ENCODE measurements around the gene ELOB.

DNA sequence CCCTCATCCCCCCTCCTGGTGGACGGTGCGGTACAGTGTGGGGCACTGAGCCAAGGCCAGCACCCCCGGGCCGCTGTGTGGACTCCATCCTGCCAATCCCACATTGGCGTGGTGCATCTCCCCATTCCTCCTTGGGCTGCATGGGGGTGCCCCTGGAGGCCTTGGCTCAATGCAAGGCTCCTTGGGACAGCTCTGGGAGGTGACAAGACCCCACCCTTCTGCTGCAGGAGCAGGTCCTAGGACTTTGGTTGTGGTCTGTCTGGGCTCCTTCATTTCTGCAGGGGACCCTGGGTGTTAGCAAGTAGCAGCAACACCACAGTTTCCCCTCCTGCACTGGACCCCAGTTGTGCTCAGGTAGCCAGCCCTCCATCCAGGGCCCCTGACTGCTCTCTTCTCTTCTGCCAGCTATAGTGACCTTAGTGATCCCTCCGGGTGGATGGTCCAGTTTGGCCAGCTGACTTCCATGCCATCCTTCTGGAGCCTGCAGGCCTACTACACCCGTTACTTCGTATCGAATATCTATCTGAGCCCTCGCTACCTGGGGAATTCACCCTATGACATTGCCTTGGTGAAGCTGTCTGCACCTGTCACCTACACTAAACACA is 41.3 kb upstream of the ELOB start:
- TF ChIP-seq POLR2AphosphoS5 (IDR thresholded peaks at IDR 0.05; ENCODE audit: low read depth, low read length) (no peak), TAF1 (IDR thresholded peaks at IDR 0.05; ENCODE audit: low read depth, low read length) (no peak), POLR2A (IDR thresholded peaks at IDR 0.05; ENCODE audit: low read depth, low read length) (no peak), SPI1 (IDR thresholded peaks at IDR 0.05; ENCODE audit: low read depth, low read length) (no peak), PAX5 (IDR thresholded peaks at IDR 0.05; ENCODE audit: insufficient read depth, low read length, severe bottlenecking) (no peak), POU2F2 (IDR thresholded peaks at IDR 0.05; ENCODE audit: low read depth, low read length) (no peak)

Data from GM12891 (cell line).